Endodermal cell (in vitro differentiated cells): ENCODE results near the gene OPALIN. TPM values are rescaled to one million over a fixed set of nuclear protein-coding genes. Genes with fewer than 3 reads are reported as not detected.

Source experiments
- DNase-seq: peaks from one replicate; pipeline ENCODE4 v3.0.0-alpha.2; 2017
- H3K27ac ChIP-seq: 2 replicates; pipeline ENCODE4 v1.5.1; 2013; ENCODE audit warnings: mild to moderate bottlenecking, low read depth, low read length, moderate library complexity
- H3K27me3 ChIP-seq: 2 replicates; pipeline ENCODE4 v1.6.1; 2013; ENCODE audit warnings: mild to moderate bottlenecking, low read length, moderate library complexity; ENCODE audit not compliant: insufficient read depth, control insufficient read depth, poor library complexity, severe bottlenecking
- H3K36me3 ChIP-seq: 2 replicates; pipeline ENCODE4 v1.7.0; 2013; ENCODE audit warnings: mild to moderate bottlenecking, low read length, moderate library complexity; ENCODE audit not compliant: control insufficient read depth, insufficient read depth
- H3K4me1 ChIP-seq: one replicate; pipeline ENCODE4 v1.7.0; 2013; ENCODE audit warnings: low read length; ENCODE audit not compliant: control insufficient read depth, insufficient read depth
- H3K4me3 ChIP-seq: 2 replicates; pipeline ENCODE4 v1.5.1; 2013; ENCODE audit warnings: mild to moderate bottlenecking, low read length, moderate library complexity
- H3K9ac ChIP-seq: 2 replicates; pipeline ENCODE4 v1.6.1; 2013; ENCODE audit warnings: mild to moderate bottlenecking, low read length, moderate library complexity; ENCODE audit not compliant: poor library complexity, severe bottlenecking; ENCODE audit errors: extremely low read depth
- H3K9me3 ChIP-seq: 2 replicates; pipeline ENCODE4 v1.6.1; 2013; ENCODE audit warnings: mild to moderate bottlenecking, low read length, moderate library complexity; ENCODE audit not compliant: control insufficient read depth
- H3K27ac Mint-ChIP-seq: 2 replicates; pipeline ENCODE4 v1.8.0; 2020; ENCODE audit warnings: mixed read lengths
- H3K27me3 Mint-ChIP-seq: 2 replicates; pipeline ENCODE4 v1.8.0; 2021; ENCODE audit warnings: mild to moderate bottlenecking, mixed read lengths; ENCODE audit not compliant: insufficient read depth
- H3K36me3 Mint-ChIP-seq: 2 replicates; pipeline ENCODE4 v1.8.0; 2020; ENCODE audit warnings: low read depth, mixed read lengths
- H3K4me1 Mint-ChIP-seq: 2 replicates; pipeline ENCODE4 v1.8.0; 2020; ENCODE audit warnings: mixed read lengths
- H3K4me3 Mint-ChIP-seq: 2 replicates; pipeline ENCODE4 v1.8.0; 2020; ENCODE audit warnings: mild to moderate bottlenecking, moderate library complexity, mixed read lengths
- H3K9me3 Mint-ChIP-seq: 2 replicates; pipeline ENCODE4 v1.8.0; 2020; ENCODE audit warnings: mild to moderate bottlenecking, mixed read lengths
- WGBS, 2 experiments: methylation state at CpG; one replicate each; pipeline versions ENCODE4 v1.1.5 to v1.1.7; 2013; ENCODE audit warnings: missing lambda C conversion rate in 2 of 2, mixed read lengths in 1 of 2; ENCODE audit not compliant: insufficient coverage in 1 of 2, insufficient read length in 1 of 2; 5-methylcytosine and 5-hydroxymethylcytosine counted together
- total RNA-seq, 2 donors: library from RNA; stranded (reverse); fragmentation: NEBNext Ultra II Directional in 1 of 2; extraction: Animal tissue kit (Norgen Biotek cat#: 25700) in 1 of 2; gene quantifications; 2 replicates in 1 of 2; 3 replicates in 1 of 2; pipeline ENCODE4 v1.2.1, GENCODE V29; 2021
- TF ChIP-seq, protein P1 (sequence below): fragments of 200-600 bp; sonication (generic); conservative IDR thresholded peaks from 2 replicates; pipeline ENCODE4 v1.5.0; 2021; ENCODE audit warnings: antibody characterized with exemption, mild to moderate bottlenecking

Gene OPALIN
- total RNA-seq, 2 donors from 2014 or later, result not detected

GRCh38 chr10:96366508-96366907, 7.7 kb upstream of the OPALIN start:
- Mint-ChIP-seq H3K9me3 (no peaks in the 10 kb centered on the region), H3K36me3 (no peaks in the 10 kb centered on the region), H3K27ac (no peak overlapping the region), H3K4me3 (no peak overlapping the region), H3K27me3 (peaks cover 7% of the 10 kb centered on the region), H3K4me1 (no peaks in the 10 kb centered on the region)
- no peaks in the 10 kb centered on the region for H3K36me3 ChIP-seq
- no peak overlapping the region for H3K27ac ChIP-seq
- no peak overlapping the region for H3K4me3 ChIP-seq
- H3K9ac ChIP-seq, result no peak overlapping the region
- no peak for DNase-seq
- no peaks in the 10 kb centered on the region for H3K9me3 ChIP-seq
- WGBS, 2 experiments, result 89 to 93% methylated on average over 3 of the region's 3 CpGs
- no peaks in the 10 kb centered on the region for H3K27me3 ChIP-seq
- H3K4me1 ChIP-seq, result no peaks in the 10 kb centered on the region
- TF ChIP-seq, protein P1, sequence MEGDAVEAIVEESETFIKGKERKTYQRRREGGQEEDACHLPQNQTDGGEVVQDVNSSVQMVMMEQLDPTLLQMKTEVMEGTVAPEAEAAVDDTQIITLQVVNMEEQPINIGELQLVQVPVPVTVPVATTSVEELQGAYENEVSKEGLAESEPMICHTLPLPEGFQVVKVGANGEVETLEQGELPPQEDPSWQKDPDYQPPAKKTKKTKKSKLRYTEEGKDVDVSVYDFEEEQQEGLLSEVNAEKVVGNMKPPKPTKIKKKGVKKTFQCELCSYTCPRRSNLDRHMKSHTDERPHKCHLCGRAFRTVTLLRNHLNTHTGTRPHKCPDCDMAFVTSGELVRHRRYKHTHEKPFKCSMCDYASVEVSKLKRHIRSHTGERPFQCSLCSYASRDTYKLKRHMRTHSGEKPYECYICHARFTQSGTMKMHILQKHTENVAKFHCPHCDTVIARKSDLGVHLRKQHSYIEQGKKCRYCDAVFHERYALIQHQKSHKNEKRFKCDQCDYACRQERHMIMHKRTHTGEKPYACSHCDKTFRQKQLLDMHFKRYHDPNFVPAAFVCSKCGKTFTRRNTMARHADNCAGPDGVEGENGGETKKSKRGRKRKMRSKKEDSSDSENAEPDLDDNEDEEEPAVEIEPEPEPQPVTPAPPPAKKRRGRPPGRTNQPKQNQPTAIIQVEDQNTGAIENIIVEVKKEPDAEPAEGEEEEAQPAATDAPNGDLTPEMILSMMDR, result no peak

GRCh38 chr10:96365571-96365970, 6.8 kb upstream of the OPALIN start:
- Mint-ChIP-seq H3K36me3 (no peaks in the 10 kb centered on the region), H3K9me3 (no peaks in the 10 kb centered on the region), H3K27ac (no peak overlapping the region), H3K4me1 (no peaks in the 10 kb centered on the region), H3K4me3 (no peak overlapping the region), H3K27me3 (peaks cover 6% of the 10 kb centered on the region)
- peak; percentile 35 for DNase-seq
- 86 to 90% methylated on average over 2 to 3 of the region's 3 CpGs for WGBS, 2 experiments
- Histone ChIP-seq H3K27me3 (no peaks in the 10 kb centered on the region), H3K27ac (no peak overlapping the region), H3K4me1 (no peaks in the 10 kb centered on the region), H3K9ac (no peak overlapping the region), H3K36me3 (no peaks in the 10 kb centered on the region), H3K9me3 (no peaks in the 10 kb centered on the region), H3K4me3 (no peak overlapping the region)
- TF ChIP-seq, protein P1, result no peak

- H3K4me3 Mint-ChIP-seq, result no peak overlapping the region
- 88 to 90% methylated on average over 3 of the region's 3 CpGs for WGBS, 2 experiments
- Histone ChIP-seq H3K9me3 (no peaks in the 10 kb centered on the region), H3K36me3 (no peaks in the 10 kb centered on the region), H3K27me3 (no peaks in the 10 kb centered on the region), H3K4me1 (no peaks in the 10 kb centered on the region), H3K4me3 (no peak overlapping the region), H3K9ac (no peak overlapping the region), H3K27ac (no peak overlapping the region)
- TF ChIP-seq, protein P1, result no peak
- H3K4me1 Mint-ChIP-seq, result no peaks in the 10 kb centered on the region
- peaks cover 3% of the 10 kb centered on the region for H3K27me3 Mint-ChIP-seq
- no peaks in the 10 kb centered on the region for H3K36me3 Mint-ChIP-seq
- no peak overlapping the region for H3K27ac Mint-ChIP-seq
- H3K9me3 Mint-ChIP-seq, result no peaks in the 10 kb centered on the region
- DNase-seq, result peak; percentile 22
These were observed 2.0 kb upstream of the OPALIN start for GRCh38 chr10:96360766-96361165.
